LNCaP clone FGC (cell line): ENCODE results near the gene LRRC28.

Experiments used
- DNase-seq: peaks from one replicate; pipeline ENCODE4 v3.0.0-alpha.2; 2011; ENCODE audit warnings: low read depth
- H3K4me3 ChIP-seq: 2 replicates; pipeline ENCODE4 v1.5.1; 2011; ENCODE audit warnings: mild to moderate bottlenecking, low read depth, low read length, control low read depth
- CTCF ChIP-seq: IDR thresholded peaks from 2 replicates; pipeline ENCODE4 v1.5.1; 2012; ENCODE audit warnings: mild to moderate bottlenecking; ENCODE audit not compliant: control insufficient read depth, insufficient read depth; ENCODE audit errors: extremely low read depth

Gene LRRC28

GRCh38 chr15:99275525-99276128, 24.3 kb downstream of the LRRC28 start:
- TF ChIP-seq CTCF = no peak
- H3K4me3 ChIP-seq = no peak overlapping the region
- DNase-seq = no peak

GRCh38 chr15:99279290-99279689, 28.0 kb downstream of the LRRC28 start:
- no peak overlapping the region for H3K4me3 ChIP-seq
- DNase-seq = no peak
- TF ChIP-seq CTCF = no peak

GRCh38 chr15:99279827-99280226, 28.5 kb downstream of the LRRC28 start:
- DNase-seq = no peak
- H3K4me3 ChIP-seq = no peak overlapping the region

GRCh38 chr15:99282121-99282520, 30.8 kb downstream of the LRRC28 start:
- no peak for DNase-seq
- no peak for TF ChIP-seq CTCF

More at GRCh38 chr15:99279827-99280226, 28.5 kb downstream of the LRRC28 start:
- TF ChIP-seq CTCF = no peak

GRCh38 chr15:99282586-99282985, 31.3 kb downstream of the LRRC28 start:
- DNase-seq = no peak
- TF ChIP-seq CTCF = no peak
- no peak overlapping the region for H3K4me3 ChIP-seq

More at GRCh38 chr15:99282121-99282520, 30.8 kb downstream of the LRRC28 start:
- H3K4me3 ChIP-seq = no peak overlapping the region

- TF ChIP-seq CTCF = no peak
- no peak overlapping the region for H3K4me3 ChIP-seq
- DNase-seq = no peak
Observed at GRCh38 chr15:99283717-99284116, 32.4 kb downstream of the LRRC28 start.

- TF ChIP-seq CTCF = no peak
- DNase-seq = no peak
- H3K4me3 ChIP-seq = no peak overlapping the region
Observed at GRCh38 chr15:99291643-99292042, 40.4 kb downstream of the LRRC28 start.
